Middle frontal gyrus (tissue), 1 donor: Measurements from ENCODE around the gene MSN.

Source experiments
- DNase-seq: peaks from one replicate; pipeline ENCODE4 v3.0.0-alpha.2; 2015; ENCODE audit warnings: low spot score; ENCODE audit errors: extremely low spot score

Gene MSN

DNA sequence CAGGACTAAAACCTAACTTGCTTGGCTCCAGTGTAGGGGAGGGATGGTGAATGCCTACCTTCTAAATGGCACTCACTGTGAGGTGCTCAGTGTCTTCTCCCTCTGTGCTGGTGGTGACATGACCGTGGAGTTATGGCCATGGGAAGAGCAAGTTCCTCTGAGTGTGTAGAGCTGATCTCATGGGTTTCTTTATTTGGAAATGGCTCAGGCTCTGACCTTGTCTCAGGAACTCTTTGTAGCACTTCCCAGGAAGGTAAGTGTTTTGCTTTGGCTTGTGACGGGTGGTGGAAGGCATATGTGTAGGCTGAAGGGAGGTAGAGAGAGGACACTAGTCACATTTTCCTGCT is 6.4 kb downstream of the MSN start:
- no peak for DNase-seq

- DNase-seq, result no peak
Measured at GRCh38 chrX:65674204-65674893, 6.9 kb downstream of the MSN start.

GRCh38 chrX:65677954-65678469 is 10.6 kb downstream of the MSN start:
- DNase-seq, result no peak

- DNase-seq, result no peak
Measured at GRCh38 chrX:65679071-65679540, 11.7 kb downstream of the MSN start.

GRCh38 chrX:65681810-65682209 is 14.4 kb downstream of the MSN start:
- DNase-seq, result no peak

- no peak for DNase-seq
Measured at GRCh38 chrX:65685112-65685511, 17.7 kb downstream of the MSN start.

GRCh38 chrX:65686236-65686635 is 18.8 kb downstream of the MSN start:
- no peak for DNase-seq

- no peak for DNase-seq
Measured at GRCh38 chrX:65687367-65687766, 19.9 kb downstream of the MSN start.

GRCh38 chrX:65688403-65688871 is 21.0 kb downstream of the MSN start:
- DNase-seq, result no peak

DNA sequence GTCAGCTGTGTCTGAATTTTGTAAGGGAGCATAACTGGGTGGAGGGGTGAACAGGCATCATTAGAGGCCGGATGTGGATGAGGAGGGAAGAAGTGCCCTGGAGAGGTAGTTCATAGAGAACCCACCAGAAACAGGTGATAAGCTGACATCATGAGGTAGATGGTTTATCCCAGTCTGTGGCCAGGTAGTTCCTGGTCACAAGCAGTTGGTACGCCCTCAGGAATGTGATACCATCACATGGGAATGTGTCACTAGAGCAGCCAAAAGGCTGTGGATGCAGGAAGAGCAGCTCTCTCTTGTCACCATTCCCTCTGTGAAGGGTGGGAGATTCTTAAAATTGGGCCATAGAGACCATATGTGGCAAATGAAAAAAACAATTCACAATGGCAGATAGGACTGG is 21.9 kb downstream of the MSN start:
- no peak for DNase-seq

- DNase-seq, result no peak
Measured at GRCh38 chrX:65690057-65690855, 22.8 kb downstream of the MSN start.

DNA sequence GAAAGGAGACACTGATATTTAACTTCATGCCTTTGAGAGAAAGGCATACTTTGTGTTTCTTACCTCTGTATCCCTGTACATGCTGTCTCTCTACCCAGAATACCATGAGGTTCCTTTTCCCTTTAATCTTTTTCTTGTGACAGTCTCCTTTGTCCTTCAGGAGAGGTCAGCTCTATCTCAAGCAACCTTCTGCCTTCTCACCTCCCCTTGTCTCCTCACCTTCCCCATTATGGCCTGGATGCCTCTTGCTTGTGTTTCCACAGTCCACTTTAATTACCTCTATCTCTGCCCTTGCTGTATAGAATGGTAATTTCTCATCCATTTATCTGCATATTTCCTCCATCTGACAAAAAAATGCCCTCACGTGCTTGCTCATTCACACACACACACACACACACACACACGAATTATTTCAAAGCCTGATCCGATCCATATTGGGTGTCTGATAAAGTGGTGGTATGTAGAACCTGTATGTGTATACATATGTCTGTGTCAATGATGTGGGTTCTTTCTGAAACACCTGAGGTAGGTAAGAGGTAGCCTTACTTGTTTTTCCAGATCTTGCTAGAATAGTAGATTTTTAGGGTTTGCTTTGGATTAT is 28.5 kb downstream of the MSN start:
- DNase-seq, result no peak

DNA sequence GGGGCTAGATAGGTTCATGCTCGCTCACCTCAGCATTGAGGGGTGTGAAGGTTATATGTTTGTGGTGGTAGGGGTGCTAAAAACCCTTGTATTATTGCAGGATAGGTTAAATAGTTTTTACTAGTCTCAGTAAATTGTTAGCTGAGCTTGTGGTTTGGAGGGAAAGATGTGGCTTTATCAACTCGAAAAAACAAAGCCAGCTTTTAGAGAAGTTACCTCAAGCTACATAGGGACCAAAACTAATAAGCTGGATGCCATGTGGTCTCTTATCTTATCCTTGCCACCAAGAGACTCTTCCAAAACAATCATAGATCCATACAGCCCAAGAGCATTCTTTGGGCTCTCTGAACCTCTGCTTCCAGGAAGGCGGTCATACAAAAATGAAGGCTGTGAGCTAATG is 29.2 kb downstream of the MSN start:
- no peak for DNase-seq

DNA sequence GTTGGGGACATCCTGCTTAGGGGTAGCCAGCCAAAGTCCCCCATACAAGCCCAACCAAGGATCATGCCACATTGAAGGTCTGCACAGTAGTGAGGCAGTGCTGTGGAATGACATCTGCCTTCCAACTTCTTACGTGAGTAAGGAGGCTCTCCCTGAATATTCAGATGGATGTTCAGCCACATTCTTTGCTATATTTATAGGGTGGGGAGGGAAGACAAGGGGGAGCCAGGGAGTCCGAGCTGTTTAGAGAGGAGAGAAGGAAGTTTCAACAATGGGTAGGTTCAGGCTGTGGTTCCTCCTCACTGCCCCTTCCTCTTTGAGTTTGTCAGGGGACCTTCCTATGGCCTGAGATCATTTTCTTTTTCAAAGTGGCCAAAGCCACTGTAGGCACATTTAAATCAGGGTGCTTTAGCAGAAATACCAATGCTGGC is 29.8 kb downstream of the MSN start:
- no peak for DNase-seq

DNA sequence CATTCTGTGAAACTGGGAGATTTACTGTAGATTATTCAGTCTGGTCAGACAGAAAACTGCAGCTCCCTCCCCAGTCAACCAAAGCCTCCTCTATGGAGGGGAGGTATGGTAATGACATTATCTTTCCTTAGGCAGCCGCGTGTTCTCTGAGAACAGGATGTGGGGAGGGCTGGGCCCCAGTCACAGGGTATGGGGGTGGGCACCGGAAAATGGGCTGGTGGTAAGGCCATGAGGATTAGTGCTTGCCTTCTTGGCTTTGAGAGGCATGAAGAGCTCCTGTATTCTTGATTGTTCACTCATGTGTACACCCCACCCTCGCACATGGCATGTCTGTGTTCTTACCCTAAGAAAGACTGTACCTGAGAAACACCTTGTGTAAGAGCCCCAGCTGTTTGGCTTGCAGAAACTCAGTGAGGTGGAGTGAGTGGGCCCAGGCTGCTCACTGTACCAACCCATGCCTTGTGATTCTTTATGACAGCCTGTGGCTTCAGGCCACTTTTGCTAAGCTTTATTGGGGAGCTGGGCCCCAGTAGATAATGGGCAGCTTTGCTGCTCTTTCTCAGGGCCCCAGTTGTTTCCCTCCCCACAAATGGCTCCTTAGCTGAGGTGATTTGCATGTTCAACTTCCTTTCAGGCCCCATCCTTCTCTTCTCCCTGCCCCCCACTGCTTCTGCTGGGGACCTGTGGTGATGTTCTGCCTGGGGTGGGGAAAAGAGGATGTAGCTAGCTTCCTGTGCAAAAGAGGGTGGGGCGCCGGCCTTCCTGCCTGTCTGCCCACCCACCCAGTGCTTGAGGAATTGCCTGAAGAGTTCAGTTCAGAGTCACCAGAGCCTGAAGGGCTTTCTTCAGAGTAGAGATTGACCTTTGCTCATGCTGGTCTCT is 30.7 kb downstream of the MSN start:
- no peak for DNase-seq

GRCh38 chrX:65702956-65703355 is 35.5 kb downstream of the MSN start:
- DNase-seq, result no peak

- no peak for DNase-seq
Measured at GRCh38 chrX:65705439-65705838, 38.0 kb downstream of the MSN start.

DNA sequence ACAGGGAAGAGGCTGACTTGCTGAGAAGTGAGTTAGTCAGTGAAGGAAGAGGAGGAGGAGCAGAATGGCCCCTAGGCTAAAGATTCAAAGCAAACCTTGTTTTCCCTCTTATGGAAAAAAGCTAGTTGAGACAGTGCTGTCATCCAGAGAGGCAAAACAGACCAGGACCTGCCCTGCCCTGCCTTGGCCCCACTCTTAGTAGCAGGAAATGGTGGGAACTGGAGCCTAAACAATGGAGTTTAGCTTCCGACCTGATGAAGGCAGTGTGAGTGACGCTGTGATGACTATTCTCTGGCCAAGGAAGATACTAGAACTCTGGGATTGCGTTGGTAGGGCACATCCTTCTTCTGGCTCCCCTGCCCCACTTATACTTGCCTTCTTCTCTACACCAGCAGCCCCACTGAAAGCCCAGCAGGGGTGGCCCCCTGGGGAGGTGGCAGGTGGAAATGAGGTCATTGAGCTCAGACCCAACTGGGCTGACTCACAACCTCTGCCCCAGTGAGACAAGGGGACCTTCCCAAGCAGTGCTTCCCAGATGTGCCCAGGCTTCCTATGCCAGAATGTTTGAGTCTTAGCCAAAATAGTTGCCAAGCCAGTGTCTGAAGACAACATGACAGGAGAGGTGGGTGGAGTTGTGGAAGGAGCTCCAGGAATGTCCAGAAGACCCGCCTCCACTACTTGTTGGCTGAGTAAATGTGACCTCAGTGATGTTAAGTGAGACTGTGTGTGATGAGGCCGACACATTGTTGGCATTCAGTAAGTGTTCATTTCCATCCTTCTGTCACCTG is 38.8 kb downstream of the MSN start:
- no peak for DNase-seq

- no peak for DNase-seq
Measured at GRCh38 chrX:65707151-65707550, 39.7 kb downstream of the MSN start.
